ENCODE data around the gene IQCE. TPM values are rescaled to one million over a fixed set of nuclear protein-coding genes. Genes with fewer than 3 reads are reported as not detected.

The IQCE gene
- total RNA-seq, 3 donors from 2014 or later (not counting 1 experiment from before 2014, with no cell fraction given), result 9.6 to 13.5 (median 11.3) TPM

GRCh38 chr7:2662273-2663120 lies 103.7 kb downstream of the IQCE start:
- H3K36me3 Mint-ChIP-seq, result no peaks in the 10 kb centered on the region
- intact Hi-C loops (cut with micrococcal nuclease), result no loop called here
- no peaks in the 10 kb centered on the region for H3K4me1 ChIP-seq (ENCODE audit: control insufficient read depth, insufficient read depth, low read length)
- H3K27me3 Mint-ChIP-seq (ENCODE audit: low read depth in 2 of 2), result peaks cover 0 to 4% of the 10 kb centered on the region in 2 donors
- no peak overlapping the region for H3K27ac ChIP-seq (ENCODE audit: low read length)
- WGBS (ENCODE audit: insufficient coverage), result 92% methylated on average over 33 of the region's 33 CpGs
- no peaks in the 10 kb centered on the region for H3K36me3 ChIP-seq (ENCODE audit: control insufficient read depth, insufficient read depth, low read length)
- no peak overlapping the region for H3K27ac Mint-ChIP-seq
- DNase-seq (no peak), ATAC-seq (no peak)
- H3K4me1 Mint-ChIP-seq, result peaks cover 0 to 1% of the 10 kb centered on the region in 2 donors
- no peak for TF ChIP-seq CTCF (IDR thresholded peaks at IDR 0.05)
- H3K9me3 Mint-ChIP-seq, result no peaks in the 10 kb centered on the region
- H3K27me3 ChIP-seq (ENCODE audit: control insufficient read depth, insufficient read depth, low read length), result peaks cover 2% of the 10 kb centered on the region
- no peaks in the 10 kb centered on the region for H3K9me3 ChIP-seq (ENCODE audit: control insufficient read depth, insufficient read depth, low read length)
- no peak overlapping the region for H3K4me3 Mint-ChIP-seq
- H3K4me3 ChIP-seq (ENCODE audit: low read length), result no peak overlapping the region

GRCh38 chr7:2663121-2663886 lies 104.5 kb downstream of the IQCE start:
- H3K9me3 Mint-ChIP-seq, result no peaks in the 10 kb centered on the region
- peaks cover 0 to 8% of the 10 kb centered on the region in 2 donors for H3K27me3 Mint-ChIP-seq (ENCODE audit: low read depth in 2 of 2)
- Histone ChIP-seq H3K36me3 (ENCODE audit: control insufficient read depth, insufficient read depth, low read length) (no peaks in the 10 kb centered on the region), H3K9me3 (ENCODE audit: control insufficient read depth, insufficient read depth, low read length) (no peaks in the 10 kb centered on the region), H3K4me3 (ENCODE audit: low read length) (no peak overlapping the region), H3K27me3 (ENCODE audit: control insufficient read depth, insufficient read depth, low read length) (peaks cover 2% of the 10 kb centered on the region), H3K4me1 (ENCODE audit: control insufficient read depth, insufficient read depth, low read length) (no peaks in the 10 kb centered on the region), H3K27ac (ENCODE audit: low read length) (no peak overlapping the region)
- H3K4me1 Mint-ChIP-seq, result peaks cover 0 to 9% of the 10 kb centered on the region in 2 donors
- H3K36me3 Mint-ChIP-seq, result no peaks in the 10 kb centered on the region
- intact Hi-C loops (cut with micrococcal nuclease), result no loop called here
- 93% methylated on average over 30 of the region's 30 CpGs for WGBS (ENCODE audit: insufficient coverage)
- no peak for TF ChIP-seq CTCF (IDR thresholded peaks at IDR 0.05)
- DNase-seq (no peak), ATAC-seq (no peak)
- no peak overlapping the region for H3K27ac Mint-ChIP-seq
- H3K4me3 Mint-ChIP-seq, result no peak overlapping the region

GRCh38 chr7:2663960-2664359 lies 105.2 kb downstream of the IQCE start:
- no peak overlapping the region for H3K27ac Mint-ChIP-seq
- TF ChIP-seq CTCF (IDR thresholded peaks at IDR 0.05), result no peak
- Histone ChIP-seq H3K36me3 (ENCODE audit: control insufficient read depth, insufficient read depth, low read length) (no peaks in the 10 kb centered on the region), H3K27ac (ENCODE audit: low read length) (no peak overlapping the region), H3K27me3 (ENCODE audit: control insufficient read depth, insufficient read depth, low read length) (peaks cover 2% of the 10 kb centered on the region), H3K4me3 (ENCODE audit: low read length) (no peak overlapping the region), H3K4me1 (ENCODE audit: control insufficient read depth, insufficient read depth, low read length) (no peaks in the 10 kb centered on the region), H3K9me3 (ENCODE audit: control insufficient read depth, insufficient read depth, low read length) (no peaks in the 10 kb centered on the region)
- no peak overlapping the region for H3K4me3 Mint-ChIP-seq
- no peaks in the 10 kb centered on the region for H3K36me3 Mint-ChIP-seq
- ATAC-seq, result no peak
- H3K4me1 Mint-ChIP-seq, result peaks cover 0 to 9% of the 10 kb centered on the region in 2 donors
- WGBS (ENCODE audit: insufficient coverage), result 73% methylated on average over 4 of the region's 4 CpGs
- intact Hi-C loops (cut with micrococcal nuclease), result no loop called here
- peaks cover 0 to 9% of the 10 kb centered on the region in 2 donors for H3K27me3 Mint-ChIP-seq (ENCODE audit: low read depth in 2 of 2)
- H3K9me3 Mint-ChIP-seq, result no peaks in the 10 kb centered on the region
- DNase-seq, result no peak

Other genes starting within 250 kb of the IQCE start
- 10 to 100 TPM in 2 of 3 donors, 1 to 10 TPM in 1; 8.3 to 15.7 (median 12.6) TPM for gene SNX8, start 244.5 kb upstream of the IQCE start, total RNA-seq
- gene EIF3B, start 204.2 kb upstream of the IQCE start, total RNA-seq, result 100 to 1,000 TPM; 194 to 219 (median 197) TPM
- 100 to 1,000 TPM; 102 to 159 (median 124) TPM for gene CHST12, start 155.4 kb upstream of the IQCE start, total RNA-seq
- gene GRIFIN, start 82.6 kb upstream of the IQCE start, total RNA-seq, result not detected
- 100 to 1,000 TPM; 140 to 191 (median 176) TPM for gene LFNG, start 39.2 kb upstream of the IQCE start, total RNA-seq
- 10 to 100 TPM; 24.9 to 26.7 (median 25.6) TPM for gene BRAT1, start 3.5 kb upstream of the IQCE start, total RNA-seq
- 10 to 100 TPM; 38.3 to 47.1 (median 42.4) TPM for gene TTYH3, start 73.0 kb downstream of the IQCE start, total RNA-seq
- gene AMZ1, start 129.2 kb downstream of the IQCE start, total RNA-seq, result 1 to 10 TPM in 1 of 3 donors, under 1 TPM in 2; 0.07 to 1.2 (median 0.27) TPM

Data from natural killer cell (primary cell).